ENCODE measurements around the gene MGP. TPM values are rescaled to one million over a fixed set of nuclear protein-coding genes. Genes with fewer than 3 reads are reported as not detected.

MGP gene
- total and polyA plus RNA-seq, 2 of the 13 experiments (the other 11 are each of a cell fraction or from before 2014, with no cell fraction given): not detected

GRCh38 chr12:14846042-14846587, 39.5 kb downstream of the MGP start:
- no peak for ATAC-seq
- H3K9ac ChIP-seq (ENCODE audit: insufficient read depth, low read depth, low read length): no peak overlapping the region
- H3K27me3 ChIP-seq (ENCODE audit: control insufficient read depth in 1 of 2, insufficient read depth in 2 of 2, low read length in 2 of 2): no peaks in the 10 kb centered on the region; a peak in 1 of 5 replicates
- 52% methylated on average over 3 of the region's 3 CpGs for WGBS (ENCODE audit: low lambda C conversion rate)
- H3K4me1 ChIP-seq (ENCODE audit: insufficient read depth, low read length): peaks cover 42% of the 10 kb centered on the region
- ChIA-PET POLR2A (interaction anchor here (1.7 kb wide), 1 partner anchor 76 kb away, joined by 3 read pairs; no protein-coding TSS in a partner anchor), CTCF (ENCODE audit: low intra/inter-chr PET ratio, low total read pairs) (interaction anchor here (2.2 kb wide), 1 partner anchor 35 kb away, joined by 6 read pairs; no protein-coding TSS in a partner anchor)
- BruUV-seq (replicated peaks): no TSS peak
- no peaks in the 10 kb centered on the region for H4K20me1 ChIP-seq (ENCODE audit: insufficient read depth, low read length)
- H3K9me3 ChIP-seq (ENCODE audit: low read length): no peaks in the 10 kb centered on the region
- H3K4me2 ChIP-seq (ENCODE audit: low read depth, low read length): no peak overlapping the region
- intact Hi-C loops (cut with micrococcal nuclease; ENCODE audit: unreplicated experiment) (loop anchor here (5.0 kb wide), 1 partner anchor 91 kb away; the partner anchor contains the start of gene ERP27), in situ Hi-C loops (cut with HindIII; ENCODE audit: extremely low pct_ligation_motif_present, low pct_unique_long_range_greater_than_20kb) (no loop called here)
- H2AFZ ChIP-seq (ENCODE audit: low read length): no peak overlapping the region
- H3K36me3 ChIP-seq (replicated peaks in 1 of 2; ENCODE audit: control insufficient read depth in 1 of 2, insufficient read depth in 2 of 2, low read length in 2 of 2): no peaks in the 10 kb centered on the region
- H3K4me3 ChIP-seq (replicated peaks in 1 of 3; ENCODE audit: insufficient read depth in 1 of 3, low read depth in 2 of 3, low read length in 3 of 3): no peak overlapping the region
- DNase-seq (ENCODE audit: low spot score): no peak
- no peak for FAIRE-seq
- H3K27ac ChIP-seq (ENCODE audit: extremely low read length, insufficient read depth, low read length): no peak overlapping the region
- peaks cover 7% of the 10 kb centered on the region for H3K79me2 ChIP-seq (ENCODE audit: insufficient read depth, low read length)
- TF ChIP-seq ZNF160 (CRISPR knock-in tag; IDR thresholded peaks at IDR 0.05) (no peak), RARG (CRISPR knock-in tag; IDR thresholded peaks at IDR 0.05; ENCODE audit: low read depth) (no peak), HOXA5 (CRISPR knock-in tag; IDR thresholded peaks at IDR 0.05) (no peak), AKAP8 (CRISPR knock-in tag; IDR thresholded peaks at IDR 0.05) (no peak), ZNF460 (CRISPR knock-in tag; IDR thresholded peaks at IDR 0.05; ENCODE audit: borderline replicate concordance) (no peak), ZNF598 (CRISPR knock-in tag; IDR thresholded peaks at IDR 0.05; ENCODE audit: borderline replicate concordance) (no peak), ZNF34 (CRISPR knock-in tag; IDR thresholded peaks at IDR 0.05; ENCODE audit: borderline replicate concordance) (no peak), KLF13 (CRISPR knock-in tag; IDR thresholded peaks at IDR 0.05) (no peak), ZNF878 (CRISPR knock-in tag; IDR thresholded peaks at IDR 0.05) (no peak), ZNF335 (CRISPR knock-in tag; IDR thresholded peaks at IDR 0.05) (no peak), IRF2 (CRISPR knock-in tag; IDR thresholded peaks at IDR 0.05) (no peak), SMAD3 (CRISPR knock-in tag; IDR thresholded peaks at IDR 0.05) (no peak), KLF15 (CRISPR knock-in tag; IDR thresholded peaks at IDR 0.05; ENCODE audit: borderline replicate concordance) (no peak), CBX2 (IDR thresholded peaks at IDR 0.05; ENCODE audit: low read depth, low read length) (no peak), CBX2 (CRISPR knock-in tag; IDR thresholded peaks at IDR 0.05; ENCODE audit: low read depth) (no peak), ISX (CRISPR knock-in tag; conservative IDR thresholded peaks at IDR 0.05) (no peak)
- TF ChIP-seq, protein P1, sequence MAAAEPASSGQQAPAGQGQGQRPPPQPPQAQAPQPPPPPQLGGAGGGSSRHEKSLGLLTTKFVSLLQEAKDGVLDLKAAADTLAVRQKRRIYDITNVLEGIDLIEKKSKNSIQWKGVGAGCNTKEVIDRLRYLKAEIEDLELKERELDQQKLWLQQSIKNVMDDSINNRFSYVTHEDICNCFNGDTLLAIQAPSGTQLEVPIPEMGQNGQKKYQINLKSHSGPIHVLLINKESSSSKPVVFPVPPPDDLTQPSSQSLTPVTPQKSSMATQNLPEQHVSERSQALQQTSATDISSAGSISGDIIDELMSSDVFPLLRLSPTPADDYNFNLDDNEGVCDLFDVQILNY (CRISPR knock-in tag; conservative IDR thresholded peaks at IDR 0.05): no peak
- TF ChIP-seq, protein P2, sequence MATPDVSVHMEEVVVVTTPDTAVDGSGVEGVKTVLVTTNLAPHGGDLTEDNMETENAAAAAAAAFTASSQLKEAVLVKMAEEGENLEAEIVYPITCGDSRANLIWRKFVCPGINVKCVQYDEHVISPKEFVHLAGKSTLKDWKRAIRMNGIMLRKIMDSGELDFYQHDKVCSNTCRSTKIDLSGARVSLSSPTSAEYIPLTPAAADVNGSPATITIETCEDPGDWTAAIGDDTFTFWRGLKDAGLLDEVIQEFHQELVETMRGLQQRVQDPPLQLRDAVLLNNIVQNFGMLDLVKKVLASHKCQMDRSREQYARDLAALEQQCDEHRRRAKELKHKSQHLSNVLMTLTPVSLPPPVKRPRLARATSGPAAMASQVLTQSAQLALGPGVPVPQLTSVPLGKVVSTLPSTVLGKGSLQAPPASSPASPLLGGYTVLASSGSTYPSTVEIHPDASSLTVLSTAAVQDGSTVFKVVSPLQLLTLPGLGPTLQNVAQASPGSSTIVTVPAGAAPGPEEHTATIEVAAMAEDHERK (CRISPR knock-in tag; IDR thresholded peaks at IDR 0.05; ENCODE audit: low read depth): no peak
